NCI-H2196 treated with DMSO at 0.1 percent for 48 hours (cell line): ENCODE results near the gene KCNJ2.

ENCODE experiments used
- DNase-seq: peaks from one replicate; lab custom pipeline; 2025; ENCODE audit not compliant: unreplicated experiment; lab: John Stamatoyannopoulos, UW

The KCNJ2 gene

DNA sequence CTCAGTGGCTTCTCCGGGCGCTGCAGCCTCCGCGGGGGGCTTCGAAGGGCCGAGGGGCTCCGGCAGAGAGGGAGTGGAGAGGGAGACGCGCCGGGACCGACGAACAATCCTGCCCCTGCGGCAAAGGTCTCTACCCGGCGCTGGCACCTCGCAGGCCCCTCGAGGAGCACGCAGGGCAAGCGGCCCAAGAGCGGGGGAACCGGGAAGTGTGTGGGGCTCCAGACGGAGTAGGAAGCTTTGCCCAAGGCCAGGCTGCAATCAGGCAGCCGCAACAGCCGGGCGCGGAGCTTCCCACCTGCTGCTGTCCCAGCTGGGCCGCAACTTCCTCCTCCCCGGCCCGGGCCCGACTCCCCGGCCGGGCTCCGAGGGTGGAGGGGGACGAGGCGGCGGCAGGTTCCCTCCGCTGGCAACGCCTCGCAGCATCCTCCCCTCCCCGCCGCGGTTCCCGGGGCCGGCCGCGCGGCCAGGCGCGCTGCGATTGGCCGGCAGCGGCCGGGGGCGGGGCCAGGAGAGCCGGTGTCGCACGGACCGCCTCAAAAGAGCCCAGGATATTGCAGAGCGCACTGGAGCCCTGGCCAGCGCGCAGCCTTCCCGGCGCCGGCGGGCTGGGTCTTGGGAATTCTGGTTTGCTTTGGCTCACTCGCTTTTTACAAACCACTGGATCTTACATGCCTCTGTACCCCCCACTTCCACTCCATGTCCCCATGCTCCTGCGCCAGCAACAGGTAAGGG lies at the start of gene KCNJ2:
Gene KCNJ2, plus strand, starts transcription at position 556 of the 732 bp plus-strand sequence. CDS start 5,508 bp downstream, outside the sequence.
- peak; percentile 89 for DNase-seq

GRCh38 chr17:70119545-70119944 lies 49.8 kb upstream of the KCNJ2 start:
- DNase-seq: no peak

DNA sequence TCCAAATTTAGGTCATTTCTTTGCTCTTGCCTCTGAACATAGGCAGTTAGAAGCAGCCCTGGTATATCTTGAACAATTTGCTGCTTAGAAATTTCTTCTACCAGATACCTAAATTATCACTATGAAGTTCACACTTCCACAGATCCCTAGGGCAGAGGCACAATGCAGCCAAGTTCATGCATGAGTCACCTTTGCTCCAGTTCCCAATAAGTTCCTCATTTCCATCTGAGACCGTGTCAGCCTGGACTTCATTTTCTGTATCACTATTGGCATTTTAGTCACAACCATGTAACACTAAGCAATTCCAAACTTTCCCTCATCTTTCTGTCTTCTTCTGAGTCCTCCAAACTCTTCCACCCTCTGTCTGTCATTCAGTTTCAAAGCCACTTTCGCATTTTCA lies 49.3 kb upstream of the KCNJ2 start:
- DNase-seq: no peak

DNA sequence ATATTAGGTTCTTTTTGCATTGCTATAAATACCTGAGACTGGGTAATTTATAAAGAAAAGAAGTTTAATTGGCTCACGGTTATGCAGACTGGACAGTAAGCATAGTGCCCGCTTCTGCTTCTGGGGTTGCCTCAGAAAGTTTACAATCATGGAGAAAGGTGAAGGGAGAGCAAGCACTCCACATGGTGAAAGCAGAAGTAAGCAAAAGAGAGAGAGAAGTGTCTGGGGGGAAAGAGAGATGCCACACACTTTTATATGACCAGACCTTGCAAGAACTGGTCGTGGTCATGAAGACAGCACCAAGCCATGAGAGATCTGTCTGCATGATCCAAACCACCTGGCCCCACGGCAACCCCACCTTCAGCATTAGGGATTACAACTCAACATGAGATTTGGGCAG lies 48.9 kb upstream of the KCNJ2 start:
- DNase-seq: no peak

GRCh38 chr17:70121126-70121525 lies 48.2 kb upstream of the KCNJ2 start:
- DNase-seq: no peak

- DNase-seq: no peak
Measured at GRCh38 chr17:70123193-70123592, 46.1 kb upstream of the KCNJ2 start.

- DNase-seq: no peak
Measured at GRCh38 chr17:70124723-70125122, 44.6 kb upstream of the KCNJ2 start.

GRCh38 chr17:70127221-70127873 lies 42.0 kb upstream of the KCNJ2 start:
- no peak for DNase-seq

DNA sequence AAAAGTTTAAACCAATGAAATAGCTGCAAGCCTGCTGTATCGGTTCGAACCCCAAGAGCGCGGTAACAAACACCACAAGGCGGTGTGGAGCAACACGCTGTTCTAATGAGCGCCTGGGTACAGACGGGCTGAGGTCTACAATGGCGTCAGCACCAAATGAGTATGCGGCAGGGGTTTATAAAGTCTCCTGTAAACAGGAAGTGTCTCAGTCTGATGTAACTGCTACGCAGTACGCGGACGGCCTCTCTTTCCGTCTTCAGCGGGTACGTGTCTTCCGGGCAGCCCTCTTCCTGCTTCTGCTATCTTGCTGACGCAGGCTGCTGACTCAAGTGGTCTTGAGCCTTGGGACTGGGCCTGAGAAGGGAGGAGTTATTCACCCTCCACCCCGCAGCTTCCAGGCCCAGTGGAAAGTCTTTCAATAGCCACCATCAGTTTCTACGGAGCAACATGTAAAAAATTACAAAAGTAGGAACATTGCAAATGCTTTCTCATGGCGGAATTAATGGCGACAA lies 40.5 kb upstream of the KCNJ2 start:
- DNase-seq: no peak

DNA sequence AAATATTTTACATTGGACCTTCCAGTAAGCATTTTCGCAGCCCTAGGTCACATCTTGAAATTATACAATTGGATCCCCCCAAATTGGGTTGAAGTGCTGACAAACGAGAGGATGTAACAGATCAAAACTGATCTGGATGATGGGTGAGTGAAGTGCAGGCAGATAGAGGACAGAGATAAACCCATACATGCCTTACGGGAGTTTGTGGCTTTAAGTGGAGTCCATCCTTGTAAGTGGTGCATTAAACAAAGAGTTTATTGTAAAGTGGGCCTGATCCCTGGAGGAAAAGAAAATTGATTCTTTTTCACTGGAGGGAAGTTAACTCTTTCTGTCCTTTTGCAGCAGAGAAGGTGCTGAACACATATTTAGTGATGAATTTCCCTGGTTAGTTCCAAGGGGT lies 39.0 kb upstream of the KCNJ2 start:
- no peak for DNase-seq

DNA sequence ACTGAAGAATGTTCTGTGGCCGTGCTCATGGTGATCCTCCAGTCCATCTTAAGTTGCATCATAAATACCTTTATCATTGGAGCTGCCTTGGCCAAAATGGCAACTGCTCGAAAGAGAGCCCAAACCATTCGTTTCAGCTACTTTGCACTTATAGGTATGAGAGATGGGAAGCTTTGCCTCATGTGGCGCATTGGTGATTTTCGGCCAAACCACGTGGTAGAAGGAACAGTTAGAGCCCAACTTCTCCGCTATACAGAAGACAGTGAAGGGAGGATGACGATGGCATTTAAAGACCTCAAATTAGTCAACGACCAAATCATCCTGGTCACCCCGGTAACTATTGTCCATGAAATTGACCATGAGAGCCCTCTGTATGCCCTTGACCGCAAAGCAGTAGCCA lies 36.8 kb upstream of the KCNJ2 start:
- DNase-seq: no peak

- DNase-seq: no peak
Measured at GRCh38 chr17:70134042-70134441, 35.3 kb upstream of the KCNJ2 start.

DNA sequence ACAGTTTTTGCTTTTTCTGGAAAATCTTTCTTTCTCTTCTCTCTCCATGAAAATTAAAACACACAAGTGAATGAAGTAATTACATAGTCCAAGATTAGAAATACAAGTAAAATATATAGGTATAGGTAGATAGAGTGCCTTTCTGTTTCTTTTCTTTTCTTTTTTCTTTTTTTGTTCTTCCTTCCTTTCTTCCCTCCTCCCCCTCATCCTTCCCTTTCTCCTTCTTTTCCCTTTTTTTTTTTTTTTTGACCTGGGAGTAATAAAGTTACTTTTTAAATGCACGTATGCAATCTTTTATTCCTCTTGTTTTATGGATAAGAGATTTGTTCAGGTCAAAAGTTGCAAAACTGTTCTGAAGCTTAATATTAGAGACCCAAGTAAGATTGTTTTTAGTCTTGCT lies 34.6 kb upstream of the KCNJ2 start:
- no peak for DNase-seq

- no peak for DNase-seq
Measured at GRCh38 chr17:70136131-70136530, 33.2 kb upstream of the KCNJ2 start.

DNA sequence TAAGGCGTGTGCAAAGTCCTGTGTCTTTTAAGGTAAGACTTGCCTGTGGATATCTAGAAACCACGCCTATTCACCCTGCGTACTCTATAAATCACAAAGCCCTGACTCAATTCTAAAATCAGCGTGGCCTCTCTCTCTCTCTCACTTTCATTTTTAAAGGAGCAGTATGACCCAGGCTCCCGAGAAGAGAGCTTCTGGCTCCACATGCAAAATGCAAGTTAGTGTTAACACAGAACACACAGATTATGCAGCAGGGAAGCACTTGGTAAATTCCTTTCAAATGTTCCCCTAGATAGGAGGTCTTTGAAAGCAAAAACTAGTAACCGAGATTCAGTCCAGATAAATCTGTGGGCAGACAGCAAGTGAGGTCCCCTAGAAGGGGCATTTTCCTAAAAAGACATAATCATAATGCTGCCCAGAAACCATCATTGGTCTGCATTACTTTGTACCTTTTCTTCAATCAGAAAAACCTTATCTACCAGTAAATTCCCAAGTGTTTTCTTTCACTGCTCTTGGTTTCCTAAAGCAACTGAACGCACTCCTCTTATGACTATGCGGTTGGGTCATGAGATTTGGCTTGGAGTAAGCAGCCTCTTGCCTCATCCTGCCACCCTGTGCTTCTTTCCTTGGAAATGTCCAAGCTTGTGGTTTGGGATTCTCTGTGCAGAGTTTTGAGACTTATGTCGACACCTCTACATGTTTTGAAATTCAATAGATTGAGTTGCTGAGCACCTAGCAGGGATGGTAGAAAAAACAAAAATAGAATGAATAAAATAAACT lies 31.7 kb upstream of the KCNJ2 start:
- no peak for DNase-seq

DNA sequence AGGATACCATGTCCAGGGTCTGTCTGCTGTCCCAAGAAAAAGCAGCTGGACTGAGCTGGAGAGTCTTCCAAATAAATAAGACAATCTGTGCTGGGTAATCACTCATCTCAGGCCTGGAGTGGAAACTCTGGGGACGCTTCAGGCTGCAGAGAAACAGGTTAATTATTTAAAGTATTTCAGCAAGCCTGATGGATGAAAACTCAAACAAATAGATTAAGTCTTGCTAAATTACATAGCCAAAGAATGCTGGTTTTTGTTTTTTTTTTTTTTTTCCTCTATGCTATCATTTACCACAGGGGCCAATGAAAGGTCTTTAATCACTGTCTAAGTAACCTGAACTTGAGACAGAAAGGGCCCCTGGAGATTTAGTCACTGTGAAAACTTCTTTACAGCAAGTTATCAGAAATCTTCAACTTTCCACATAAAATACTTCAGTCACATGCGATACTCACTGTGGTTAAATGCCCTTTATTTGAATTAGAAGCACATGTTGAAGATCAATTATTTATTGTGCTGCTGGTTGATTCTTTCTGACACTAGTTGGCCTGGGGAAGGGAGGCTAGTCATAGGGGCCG lies 31.0 kb upstream of the KCNJ2 start:
- DNase-seq: no peak

DNA sequence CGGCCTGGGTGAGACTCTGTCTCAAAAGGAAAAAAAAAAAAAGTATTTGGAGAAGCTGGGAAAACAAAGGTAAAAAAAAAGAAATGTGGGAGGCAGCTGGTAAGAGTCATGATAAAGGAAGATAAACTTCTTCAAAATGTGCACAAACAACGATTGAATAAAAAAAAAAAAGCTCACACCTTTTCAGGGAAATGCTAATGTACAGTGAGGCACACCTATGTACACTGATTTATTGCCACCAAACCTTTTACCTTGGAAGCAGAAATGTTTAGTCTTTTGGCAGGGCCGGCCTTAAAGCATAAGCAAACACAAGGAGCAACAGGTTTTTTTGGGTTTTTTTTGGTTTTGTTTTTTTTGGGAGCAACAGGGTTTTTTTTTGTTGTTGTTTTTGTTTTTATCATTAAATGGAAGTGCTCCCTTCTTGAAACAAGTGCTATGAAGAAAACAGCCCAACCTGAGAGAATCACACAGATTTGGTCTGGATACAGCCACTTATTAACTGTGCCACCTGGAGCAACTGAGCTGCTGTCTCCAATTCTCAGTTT lies 29.8 kb upstream of the KCNJ2 start:
- DNase-seq: no peak

DNA sequence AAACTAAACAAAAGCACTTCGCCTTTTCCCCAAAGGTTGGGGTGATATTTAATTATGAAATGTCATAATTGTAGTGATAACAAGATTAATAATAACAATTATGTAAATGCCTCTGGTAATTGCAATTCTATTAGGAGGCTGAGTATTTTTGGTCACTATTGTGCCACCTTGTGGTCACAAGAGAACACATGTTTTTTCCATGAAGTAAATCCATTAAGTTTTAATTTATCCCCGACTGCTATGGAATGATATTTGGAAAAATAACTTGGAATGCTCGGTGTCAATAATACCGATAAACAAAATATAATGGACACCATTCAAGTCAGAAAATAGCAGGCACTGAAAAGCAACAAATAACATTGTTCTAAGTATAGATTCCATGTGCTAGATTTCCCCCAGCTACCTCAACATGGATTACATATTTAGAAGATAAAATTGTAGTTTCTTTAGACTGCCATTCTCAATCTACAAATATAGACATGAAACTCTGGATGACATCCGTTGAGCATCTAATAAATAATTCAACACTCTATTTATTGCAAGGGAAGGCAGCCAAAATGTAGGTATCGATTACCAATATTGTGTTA lies 25.0 kb upstream of the KCNJ2 start:
- DNase-seq: no peak

DNA sequence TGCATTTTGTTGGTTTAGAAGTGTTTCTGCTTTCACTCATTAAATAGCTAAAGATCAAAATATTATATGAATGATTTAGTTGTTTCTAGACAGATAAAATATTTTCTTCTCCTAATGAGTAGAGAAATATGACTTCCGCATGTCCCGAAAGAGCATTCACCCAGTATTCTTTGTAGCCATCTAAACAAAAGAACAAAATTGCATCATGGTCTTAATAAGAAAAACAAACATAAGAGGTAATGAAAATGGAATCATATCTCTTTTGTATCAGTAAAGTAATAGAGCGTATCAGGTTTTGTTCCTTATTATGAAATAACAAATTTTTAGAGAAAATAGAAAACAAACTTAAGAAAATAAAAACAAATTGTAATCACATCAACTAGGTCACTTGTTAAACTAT lies 16.1 kb upstream of the KCNJ2 start:
- no peak for DNase-seq

- no peak for DNase-seq
Measured at GRCh38 chr17:70157151-70157550, 12.2 kb upstream of the KCNJ2 start.

GRCh38 chr17:70158180-70158579 lies 11.2 kb upstream of the KCNJ2 start:
- no peak for DNase-seq
